Fibroblast of mammary gland (primary cell): ENCODE results near the gene IGFALS.

ENCODE experiments used
- DNase-seq: peaks from one replicate; pipeline ENCODE4 v3.0.0-alpha.2; 2010; ENCODE audit warnings: low read depth
- H3K4me3 ChIP-seq: 2 replicates; pipeline ENCODE4 v1.5.1; 2011; ENCODE audit warnings: low read depth, mild to moderate bottlenecking, low read length, moderate library complexity; ENCODE audit not compliant: control insufficient read depth
- TF ChIP-seq, protein P1 (sequence below): conservative IDR thresholded peaks from 2 replicates; pipeline ENCODE4 v1.5.1; 2011; ENCODE audit warnings: low read depth, low read length, inconsistent platforms; ENCODE audit not compliant: control insufficient read depth, insufficient read depth

The IGFALS gene

DNA sequence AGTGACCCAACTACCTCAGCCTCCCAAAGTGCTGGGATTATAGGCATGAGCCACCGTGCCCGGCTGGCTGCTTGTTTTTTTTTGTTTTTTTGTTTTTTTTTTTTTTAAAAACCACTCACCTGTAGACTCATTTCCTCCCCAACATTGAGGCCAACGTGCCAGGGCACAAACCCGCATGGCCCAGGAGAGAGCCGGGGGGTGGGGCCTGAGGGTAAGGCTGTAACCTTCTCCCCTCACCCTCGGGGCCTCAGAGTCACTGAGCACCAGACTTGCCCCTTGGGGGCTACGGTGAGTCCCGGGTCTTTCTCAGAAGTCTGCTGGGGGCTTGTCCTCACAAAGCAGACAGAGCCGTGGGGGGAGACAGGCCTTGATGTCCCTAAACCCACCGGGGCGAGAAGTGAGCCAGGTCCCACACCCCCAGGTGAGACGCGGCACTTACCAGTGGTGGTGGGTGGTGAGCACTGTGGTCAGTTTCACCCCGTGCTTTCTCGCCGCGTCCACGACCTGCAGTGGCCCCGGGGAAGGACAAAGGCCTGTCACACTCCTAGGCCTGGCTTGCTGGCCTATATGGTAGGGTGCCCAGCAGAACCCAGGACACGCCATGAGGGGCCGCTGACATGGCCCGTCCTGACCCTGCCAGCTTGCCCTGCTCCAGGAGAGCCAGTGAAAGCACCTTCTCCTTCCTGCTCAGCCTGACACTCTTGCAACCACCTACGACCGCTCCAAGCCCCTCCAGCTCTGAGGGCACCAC is 28.5 kb upstream of the IGFALS start:
- TF ChIP-seq, protein P1, sequence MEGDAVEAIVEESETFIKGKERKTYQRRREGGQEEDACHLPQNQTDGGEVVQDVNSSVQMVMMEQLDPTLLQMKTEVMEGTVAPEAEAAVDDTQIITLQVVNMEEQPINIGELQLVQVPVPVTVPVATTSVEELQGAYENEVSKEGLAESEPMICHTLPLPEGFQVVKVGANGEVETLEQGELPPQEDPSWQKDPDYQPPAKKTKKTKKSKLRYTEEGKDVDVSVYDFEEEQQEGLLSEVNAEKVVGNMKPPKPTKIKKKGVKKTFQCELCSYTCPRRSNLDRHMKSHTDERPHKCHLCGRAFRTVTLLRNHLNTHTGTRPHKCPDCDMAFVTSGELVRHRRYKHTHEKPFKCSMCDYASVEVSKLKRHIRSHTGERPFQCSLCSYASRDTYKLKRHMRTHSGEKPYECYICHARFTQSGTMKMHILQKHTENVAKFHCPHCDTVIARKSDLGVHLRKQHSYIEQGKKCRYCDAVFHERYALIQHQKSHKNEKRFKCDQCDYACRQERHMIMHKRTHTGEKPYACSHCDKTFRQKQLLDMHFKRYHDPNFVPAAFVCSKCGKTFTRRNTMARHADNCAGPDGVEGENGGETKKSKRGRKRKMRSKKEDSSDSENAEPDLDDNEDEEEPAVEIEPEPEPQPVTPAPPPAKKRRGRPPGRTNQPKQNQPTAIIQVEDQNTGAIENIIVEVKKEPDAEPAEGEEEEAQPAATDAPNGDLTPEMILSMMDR = no peak
- no peak overlapping the region for H3K4me3 ChIP-seq

DNA sequence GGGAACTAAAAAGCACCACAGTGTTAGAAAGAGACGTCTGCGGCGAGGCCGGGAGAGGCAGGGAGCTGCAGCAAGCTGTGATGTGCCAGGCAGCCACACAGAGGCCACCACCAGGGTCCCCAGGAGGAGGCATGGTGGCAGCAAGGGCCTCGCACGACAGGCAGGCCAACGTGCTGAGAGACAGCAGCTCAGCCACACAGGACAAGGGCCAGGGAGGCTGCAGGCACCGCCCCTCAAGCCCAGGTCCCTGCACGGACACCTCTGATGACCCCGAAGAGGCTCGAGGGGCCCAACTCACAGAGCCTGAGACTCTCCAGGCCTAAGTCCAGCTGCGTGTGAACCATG is 27.4 kb upstream of the IGFALS start:
- H3K4me3 ChIP-seq = no peak overlapping the region
- TF ChIP-seq, protein P1 = no peak
- no peak for DNase-seq

More for the DNA sequence above, 28.5 kb upstream of the IGFALS start:
- no peak for DNase-seq

DNA sequence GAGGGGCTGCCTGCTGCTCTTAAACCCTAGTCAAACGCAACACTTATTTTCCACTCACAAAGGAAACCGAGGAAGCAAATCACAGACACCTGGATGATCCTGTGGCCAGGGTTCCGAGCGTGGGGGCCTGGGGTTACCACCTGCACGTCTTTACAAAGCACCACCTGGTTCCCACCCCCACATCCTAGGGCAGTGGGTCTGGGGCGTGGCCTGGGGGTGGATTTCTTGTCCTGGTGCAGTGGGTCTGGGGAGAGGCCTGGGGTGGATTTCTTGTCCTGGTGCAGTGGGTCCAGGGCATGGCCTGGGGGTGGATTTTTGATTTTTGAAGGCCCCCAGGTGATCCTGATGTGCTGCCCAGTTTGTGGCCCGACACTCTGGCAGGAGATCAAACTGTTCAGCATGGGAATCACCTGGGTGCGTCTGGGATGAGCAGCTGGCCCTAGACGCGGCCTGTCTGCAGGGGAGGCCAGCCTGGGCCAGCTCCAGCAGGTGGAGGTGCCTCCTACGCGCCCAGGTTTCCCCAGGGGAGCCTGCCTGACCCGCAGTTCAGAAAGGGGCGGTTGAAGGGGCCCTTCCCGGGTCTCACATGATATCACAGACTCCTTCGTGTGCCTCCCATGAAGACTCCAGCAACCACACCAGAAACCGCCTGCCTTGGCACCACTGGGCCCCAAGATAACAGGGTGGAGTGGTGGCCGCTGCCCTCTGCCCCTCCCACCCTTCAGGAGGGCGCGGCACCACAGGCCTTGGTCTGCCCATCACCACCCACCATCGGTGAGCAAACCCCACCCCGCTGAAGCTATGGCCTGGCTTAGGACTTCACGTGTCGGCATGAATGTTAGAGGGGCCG is 26.8 kb upstream of the IGFALS start:
- no peak overlapping the region for H3K4me3 ChIP-seq
- DNase-seq = no peak

DNA sequence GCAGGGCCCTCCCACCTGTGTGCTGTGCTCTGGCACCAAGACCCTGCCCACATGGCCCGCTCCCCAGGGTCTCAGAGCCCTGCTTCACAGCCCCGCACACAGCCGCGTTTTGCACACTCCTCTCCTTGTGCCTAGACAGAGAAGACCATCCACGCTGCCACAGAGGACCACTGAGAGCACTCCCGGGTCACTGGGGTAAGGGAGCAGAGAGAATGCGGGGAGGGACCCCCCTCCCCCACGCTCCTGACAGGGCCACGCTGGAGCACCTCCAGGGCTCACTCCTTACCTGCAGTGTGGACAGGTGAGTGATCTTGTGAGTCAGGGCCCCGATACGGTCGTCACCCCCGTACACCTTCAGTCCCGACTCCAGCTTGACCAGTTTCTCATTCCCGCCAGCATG is 26.1 kb upstream of the IGFALS start:
- no peak overlapping the region for H3K4me3 ChIP-seq
- TF ChIP-seq, protein P1 = no peak
- no peak for DNase-seq

More for the DNA sequence above, 26.8 kb upstream of the IGFALS start:
- TF ChIP-seq, protein P1 = no peak

DNA sequence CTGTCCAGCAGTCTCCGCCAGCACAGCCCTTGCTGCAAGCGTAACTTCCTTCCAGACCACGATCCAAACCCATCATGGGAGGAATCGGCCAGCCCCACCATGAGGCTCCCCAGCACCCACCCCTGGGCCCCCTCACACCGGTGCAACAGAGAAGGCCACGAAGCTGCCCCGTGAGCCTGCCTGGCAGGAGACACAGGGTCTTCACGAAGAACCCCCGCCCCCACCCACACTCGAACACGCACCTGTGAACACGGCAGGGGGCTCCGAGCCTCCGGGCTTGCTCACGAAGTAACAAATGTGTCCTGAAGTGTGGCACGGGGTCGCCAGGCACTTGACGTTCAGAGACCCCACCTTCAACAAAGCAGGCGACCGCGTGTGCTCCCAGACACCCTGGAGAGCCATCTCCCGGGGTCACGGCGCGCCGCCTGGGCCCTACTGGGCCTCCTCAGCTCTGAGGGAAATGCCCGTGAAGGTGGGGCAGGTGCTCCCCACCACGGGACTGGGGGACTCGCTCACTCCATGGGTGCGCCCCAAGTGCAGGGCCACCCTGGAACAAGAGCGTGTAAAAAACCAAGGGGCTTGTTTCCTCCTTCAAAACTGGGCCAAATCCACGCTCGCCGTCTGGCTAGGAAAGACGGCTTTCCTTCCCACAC is 25.5 kb upstream of the IGFALS start:
- no peak for DNase-seq
- TF ChIP-seq, protein P1 = no peak
- H3K4me3 ChIP-seq = no peak overlapping the region

DNA sequence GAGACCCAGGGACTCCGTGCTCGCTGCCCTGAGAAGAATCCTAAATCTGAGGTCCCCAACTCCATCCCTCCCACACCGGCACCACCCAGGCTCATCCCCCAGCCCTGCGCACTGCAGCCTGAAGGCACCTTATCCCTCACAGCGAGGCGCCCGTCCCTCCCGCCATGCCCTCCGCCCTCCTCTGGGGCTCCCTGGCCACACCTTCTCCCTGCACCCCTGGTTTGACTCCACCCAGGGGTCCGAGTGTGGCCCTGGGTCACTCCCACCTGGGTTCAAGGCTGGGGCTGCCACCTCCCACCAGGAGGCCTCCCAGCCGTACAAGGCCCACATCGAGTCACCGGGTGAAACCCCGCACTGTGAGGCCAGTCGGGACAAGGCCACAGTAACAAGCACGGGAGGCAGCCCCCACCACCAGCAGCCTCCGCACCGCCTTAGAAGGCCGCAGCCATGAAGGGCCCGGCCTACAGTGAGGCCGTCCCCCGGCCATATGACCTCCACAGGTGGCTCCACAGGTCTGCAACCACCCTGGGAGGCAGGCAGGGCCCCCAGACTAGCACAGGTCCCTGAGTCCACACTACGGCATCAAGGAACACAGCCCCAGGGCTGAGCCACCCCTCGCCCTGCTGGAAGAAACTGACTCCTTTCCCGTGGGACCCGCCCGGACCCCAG is 24.8 kb upstream of the IGFALS start:
- DNase-seq = no peak
- H3K4me3 ChIP-seq = no peak overlapping the region
- TF ChIP-seq, protein P1 = no peak
